DMS 273 treated with DMSO at 0.1 percent for 48 hours (cell line): ENCODE data around the gene IMPA2.
A peak's percentile ranks its signal among the peaks of the same experiment; 100 is the strongest.
"Not testable (repeated sequence)": the region's sequence is repeated elsewhere in the genome, so short reads cannot be mapped to it uniquely, and the experiment has no call there.

Source experiments
- DNase-seq: peaks from one replicate; lab custom pipeline; 2025; lab: John Stamatoyannopoulos, UW

The IMPA2 gene

DNA sequence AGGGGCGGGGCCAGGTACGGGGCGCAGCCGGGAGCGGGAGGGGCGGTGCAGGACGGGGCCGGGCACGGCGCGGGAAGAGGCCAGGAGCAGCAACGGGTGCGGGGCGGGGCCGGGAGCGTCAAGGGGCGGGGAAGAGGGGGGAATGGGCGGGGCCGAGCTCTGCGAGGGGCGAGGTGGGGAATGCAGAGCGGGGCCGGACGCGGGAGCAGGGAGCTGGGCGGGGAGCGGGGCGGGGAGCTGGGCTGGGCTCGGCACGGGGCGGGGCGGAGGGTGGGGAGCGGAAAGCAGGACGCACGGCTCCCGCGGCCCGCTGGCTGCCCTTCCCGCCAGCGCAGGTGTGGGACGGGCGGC, at the start of gene IMPA2:
Gene IMPA2 (plus strand): TSS at position 316 of the 351 bp plus-strand sequence. CDS start 163 bp downstream, outside the sequence.
- DNase-seq = no peak

DNA sequence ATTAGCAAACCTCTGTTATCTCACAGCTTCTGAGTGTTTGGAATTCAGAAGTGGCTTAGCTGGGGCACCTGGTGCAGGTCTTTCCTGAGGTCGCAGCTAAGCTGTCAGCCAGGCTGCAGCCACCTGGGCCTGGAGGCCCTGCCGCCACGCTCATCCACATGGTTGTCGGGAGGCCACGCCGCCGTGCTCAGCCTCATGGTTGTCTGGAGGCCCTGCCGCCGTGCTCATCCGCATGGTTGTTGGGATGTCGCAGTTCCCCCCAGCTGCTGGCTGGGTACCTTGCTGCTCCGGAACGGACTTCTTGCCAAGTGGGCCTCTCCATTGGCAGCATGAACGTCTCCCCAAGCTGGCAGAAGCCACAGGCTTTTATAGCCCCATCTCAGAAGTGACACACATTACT, 48.9 kb upstream of the IMPA2 start:
- no peak for DNase-seq

DNA sequence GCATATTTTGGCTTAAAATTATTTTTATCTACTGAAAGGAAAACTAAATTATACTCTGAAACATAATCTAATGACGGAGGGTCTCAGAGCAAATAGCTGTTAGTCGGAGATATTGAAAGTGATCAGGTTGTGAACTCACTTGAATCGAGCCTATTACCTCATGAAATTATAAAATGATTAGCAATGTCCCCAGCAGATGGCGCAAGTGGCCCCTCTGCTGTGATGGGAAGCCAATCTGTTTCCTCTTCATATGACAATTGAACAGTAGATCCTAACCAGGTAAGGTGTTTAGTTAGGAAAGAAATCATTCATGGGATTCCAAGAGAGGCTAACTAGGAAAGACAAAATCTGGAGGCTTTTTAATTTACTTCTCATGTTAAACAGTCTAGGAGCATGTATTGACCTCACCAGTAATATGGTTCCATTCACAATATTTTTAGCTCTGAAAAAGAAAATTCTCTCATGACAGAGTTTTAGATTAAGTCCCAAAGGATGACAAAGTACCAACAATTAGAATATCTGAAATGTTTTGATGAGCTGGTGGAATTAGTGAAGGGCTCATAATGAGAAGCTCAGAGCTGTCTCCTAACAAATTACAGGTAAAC, 43.3 kb upstream of the IMPA2 start:
- peak; percentile 42 for DNase-seq

DNA sequence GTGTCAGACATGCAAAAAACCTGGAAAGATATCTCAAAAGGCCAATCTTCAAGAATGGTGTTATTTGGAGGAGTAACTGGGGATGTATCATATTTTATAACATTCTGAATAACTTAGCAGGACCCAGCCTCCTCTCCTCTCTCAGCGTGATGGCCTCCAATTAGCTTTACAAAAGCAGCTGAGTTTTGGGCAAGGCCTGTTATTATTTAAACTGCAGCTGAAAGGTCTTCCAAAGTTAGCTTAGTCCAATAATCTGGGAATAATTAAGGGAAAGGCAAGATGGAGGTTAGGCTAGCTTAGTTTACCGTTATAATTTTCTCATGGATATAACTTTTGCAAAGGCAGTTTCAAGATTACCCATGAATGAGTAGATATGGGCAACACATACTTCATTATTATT, 40.4 kb upstream of the IMPA2 start:
- DNase-seq = no peak

DNA sequence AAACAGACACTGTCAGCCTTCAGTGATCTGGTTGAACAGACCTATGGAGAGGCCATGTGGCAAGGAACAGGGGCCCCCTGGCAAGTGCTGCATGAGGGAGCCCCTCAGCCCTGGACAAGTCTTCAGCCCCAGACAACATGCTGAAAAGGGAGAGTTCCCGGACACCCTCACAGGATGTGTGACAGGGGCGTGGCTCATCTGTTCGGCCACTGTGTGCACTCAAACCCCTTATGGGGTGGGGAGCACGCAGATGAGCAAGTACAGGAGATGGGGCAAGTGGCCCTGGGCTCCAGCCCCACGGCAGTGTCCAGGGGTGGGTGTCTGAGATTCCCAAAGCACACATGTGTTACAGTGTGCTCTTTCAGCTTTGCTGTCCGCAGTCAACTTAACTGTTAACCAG, 37.8 kb upstream of the IMPA2 start:
- no peak for DNase-seq

DNA sequence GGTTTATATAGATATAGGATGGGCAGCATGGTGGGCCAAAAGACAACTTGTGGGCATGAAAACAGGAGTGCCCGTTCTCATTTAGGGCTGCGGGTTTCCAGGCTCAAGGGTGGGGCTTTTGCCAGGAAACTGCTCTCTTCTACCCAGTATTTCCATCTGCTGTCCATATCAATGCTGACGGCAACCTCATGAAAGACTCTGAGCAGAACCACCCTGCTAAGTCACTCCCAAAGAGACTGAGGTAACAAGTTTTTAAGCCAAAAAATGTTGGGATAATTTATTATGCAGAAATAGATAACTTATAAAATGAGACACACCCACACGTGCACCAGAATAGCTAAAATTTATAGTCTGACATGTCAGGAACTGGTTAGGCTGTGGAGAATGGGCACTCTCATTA, 37.1 kb upstream of the IMPA2 start:
- no peak for DNase-seq

DNA sequence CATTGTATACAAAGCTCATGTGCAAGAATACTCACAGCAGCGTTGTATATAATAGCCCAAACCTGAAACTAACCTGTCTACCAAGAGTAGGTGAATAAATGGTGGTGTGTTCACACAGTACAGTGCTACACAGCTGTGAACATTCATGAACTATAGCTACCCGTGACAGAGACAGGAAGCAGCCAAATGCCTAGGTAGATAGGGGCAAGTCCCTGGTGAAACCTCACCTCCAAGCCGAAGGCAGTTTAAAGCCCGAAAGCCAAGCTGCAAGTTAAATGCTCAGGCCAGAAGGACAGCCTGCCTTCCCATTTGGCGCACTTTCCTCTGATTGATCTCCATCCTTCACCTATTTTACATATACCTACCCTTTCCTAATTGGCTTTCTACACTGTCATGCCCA, 36.5 kb upstream of the IMPA2 start:
- no peak for DNase-seq

DNA sequence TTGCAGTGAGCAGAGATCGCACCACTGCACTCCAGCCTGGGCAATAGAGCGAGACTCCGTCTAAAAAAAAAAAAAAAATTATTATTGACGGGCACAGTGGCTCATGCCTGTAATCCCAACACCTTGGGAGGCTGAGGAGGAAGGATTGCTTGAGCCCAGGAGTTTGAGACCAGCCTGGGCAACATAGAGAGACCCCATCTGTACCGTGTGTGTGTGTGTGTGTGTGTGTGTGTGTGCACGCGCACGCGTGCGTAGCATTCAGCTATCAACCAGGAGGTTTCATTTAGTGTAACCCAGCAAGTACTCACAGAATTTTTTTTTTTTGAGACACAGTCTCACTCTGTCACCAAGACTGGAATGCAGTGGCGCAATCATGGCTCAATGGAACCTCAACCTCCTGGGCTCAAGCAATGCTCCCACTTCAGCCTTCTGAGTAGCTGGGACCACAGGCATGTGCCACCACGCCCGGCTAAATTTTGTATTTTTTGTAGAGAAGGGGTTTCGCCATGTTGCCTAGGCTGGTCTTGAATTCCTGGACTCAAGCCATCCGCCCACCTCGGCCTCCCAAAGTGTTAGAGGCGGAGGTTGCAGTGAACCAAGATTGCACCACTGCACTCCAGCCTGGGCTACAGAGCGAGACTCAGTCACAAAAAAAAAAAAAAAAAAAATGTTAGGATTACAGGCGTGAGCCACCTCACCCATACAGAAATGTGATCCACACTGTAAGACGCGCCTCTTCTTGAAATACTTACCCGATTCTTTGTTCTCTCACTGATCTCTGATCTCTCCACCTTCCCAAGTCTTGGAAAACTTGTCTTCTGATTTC, 35.3 kb upstream of the IMPA2 start:
- not testable (repeated sequence) for DNase-seq

DNA sequence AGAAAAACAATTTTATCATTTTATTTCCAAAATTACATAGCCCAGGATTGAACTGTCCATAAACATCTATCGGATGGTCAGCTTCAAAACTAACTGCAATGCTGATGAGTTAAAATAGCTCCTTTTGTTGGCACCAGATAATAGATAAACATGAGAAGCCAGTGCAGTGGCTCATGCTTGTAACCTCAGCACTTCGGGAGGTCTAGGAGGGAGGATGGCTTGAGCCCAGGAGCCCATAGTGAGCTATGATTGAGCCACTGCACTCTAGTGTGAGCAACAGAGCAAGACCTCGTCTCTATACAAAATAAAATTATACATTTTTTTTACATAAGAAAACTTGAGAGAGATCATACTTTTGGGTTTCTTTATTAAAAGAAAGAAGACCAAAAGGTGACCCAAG, 34.6 kb upstream of the IMPA2 start:
- DNase-seq = no peak

DNA sequence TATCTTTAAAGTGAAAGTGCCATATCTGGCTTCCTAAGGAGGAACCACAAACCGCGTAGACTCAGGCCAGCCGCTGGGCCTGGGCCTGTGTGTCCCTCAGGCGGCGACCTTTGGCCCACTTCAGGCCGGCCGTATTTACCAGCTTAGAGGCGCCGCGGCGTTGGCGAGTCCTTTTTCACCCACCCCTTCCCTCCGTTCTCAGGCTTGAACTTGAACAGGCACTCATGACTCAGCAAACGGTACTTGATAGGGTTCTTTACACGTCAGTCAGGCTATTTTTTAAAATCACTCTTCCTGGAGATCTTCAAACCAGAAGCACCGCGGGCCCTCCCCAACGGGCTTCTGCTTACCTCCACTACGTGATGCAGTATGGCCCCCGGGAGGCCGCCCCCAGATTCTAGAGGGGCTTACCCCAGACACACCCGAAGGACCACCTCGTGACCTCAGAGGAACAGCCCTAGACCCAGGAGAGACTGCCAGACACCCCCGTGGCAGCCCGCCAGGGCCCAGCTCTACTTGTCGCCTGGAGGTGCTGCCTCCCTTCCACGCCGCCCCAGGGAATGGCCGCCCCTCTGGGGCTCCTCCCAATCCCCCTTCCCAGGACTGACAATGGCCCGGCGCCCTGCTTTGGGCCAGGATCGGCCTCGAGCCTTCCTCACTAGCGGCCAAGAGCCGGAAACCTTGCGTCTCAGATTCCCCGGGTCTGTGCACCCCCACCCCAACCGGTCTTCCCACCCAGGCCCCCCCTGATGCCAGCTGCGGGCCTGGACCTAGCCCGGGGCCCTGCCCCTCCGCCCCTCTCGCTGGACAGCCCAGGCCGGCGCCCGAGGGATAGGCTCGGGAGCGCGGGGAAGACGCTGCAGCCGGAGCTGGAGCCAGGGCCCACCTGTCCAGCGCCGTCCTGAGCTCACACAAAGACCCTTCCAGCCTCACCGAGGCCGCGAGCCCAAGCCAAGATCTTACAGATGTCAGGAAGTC, 33.8 kb upstream of the IMPA2 start:
- peak; percentile 47 for DNase-seq

DNA sequence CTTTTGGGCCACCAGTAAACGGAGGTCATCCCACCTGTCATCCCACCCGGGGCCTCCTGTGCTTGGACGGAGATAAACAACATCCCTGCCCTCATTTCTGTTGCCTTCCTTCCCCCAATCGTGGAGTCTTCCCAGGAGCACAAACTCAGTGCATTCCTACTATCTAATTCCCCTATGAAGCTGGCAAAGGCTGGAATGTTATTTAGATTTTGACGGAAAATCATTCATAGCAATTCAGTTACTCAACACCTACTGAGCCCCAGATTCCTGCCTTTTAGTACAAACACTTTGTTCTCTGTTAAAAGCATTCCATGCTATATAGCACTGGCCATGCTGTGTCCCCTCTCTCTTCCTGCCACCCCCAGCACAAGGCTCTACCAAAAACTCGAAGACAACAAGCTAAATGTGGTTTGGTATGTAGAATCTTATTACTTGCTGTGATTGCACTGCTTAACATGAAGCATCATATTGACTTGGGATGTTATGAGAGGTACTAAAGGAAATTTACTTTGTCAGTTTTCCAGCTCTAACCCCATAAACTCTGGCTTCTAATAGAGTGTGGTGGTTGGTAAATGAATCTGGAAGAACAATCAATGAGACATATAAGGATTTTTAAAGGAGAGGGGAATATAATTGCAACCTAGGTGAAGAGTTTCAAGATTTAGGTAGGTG, 32.3 kb upstream of the IMPA2 start:
- no peak for DNase-seq

DNA sequence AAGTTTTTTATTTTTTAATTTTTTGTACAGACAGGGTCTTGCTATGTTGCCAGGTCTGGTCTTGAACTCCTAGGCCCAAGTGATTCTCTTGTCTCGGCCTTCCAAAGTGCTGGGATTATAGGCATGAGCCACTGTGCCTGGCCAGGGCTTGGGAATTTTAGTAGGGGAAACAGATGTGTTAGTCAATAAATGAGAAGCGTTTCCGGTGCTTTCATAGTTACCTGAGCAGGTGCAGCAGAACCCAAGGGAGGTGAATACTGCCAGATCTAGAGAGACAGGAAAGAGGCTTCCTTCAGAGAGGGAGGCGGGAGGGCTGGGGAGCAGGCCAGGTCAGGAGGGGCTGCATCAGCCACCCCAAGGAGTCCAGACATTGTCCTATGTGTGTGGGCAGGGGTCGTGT, 30.5 kb upstream of the IMPA2 start:
- no peak for DNase-seq

DNA sequence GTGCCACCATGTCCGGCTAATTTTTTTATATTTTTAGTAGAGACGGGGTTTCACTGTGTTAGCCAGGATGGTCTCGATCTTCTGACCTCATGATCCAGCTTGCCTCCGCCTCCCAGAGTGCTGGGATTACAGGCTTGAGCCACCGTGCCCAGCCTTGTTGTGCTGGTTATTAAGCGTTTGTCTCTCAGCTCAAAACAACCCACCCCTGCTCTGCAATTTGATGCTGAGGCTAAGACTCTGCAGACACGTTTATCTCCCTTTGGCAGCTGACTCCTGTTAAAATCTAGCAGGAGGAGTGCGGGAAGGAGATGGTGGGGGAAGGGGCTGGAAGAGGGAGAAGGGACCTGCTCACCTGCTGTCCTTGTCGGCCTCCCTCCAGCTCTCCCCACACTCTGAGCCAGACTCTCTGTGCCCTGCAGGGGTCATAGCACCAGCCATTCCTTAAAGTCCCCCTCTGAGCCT, 29.9 kb upstream of the IMPA2 start:
- DNase-seq = peak; percentile 18

DNA sequence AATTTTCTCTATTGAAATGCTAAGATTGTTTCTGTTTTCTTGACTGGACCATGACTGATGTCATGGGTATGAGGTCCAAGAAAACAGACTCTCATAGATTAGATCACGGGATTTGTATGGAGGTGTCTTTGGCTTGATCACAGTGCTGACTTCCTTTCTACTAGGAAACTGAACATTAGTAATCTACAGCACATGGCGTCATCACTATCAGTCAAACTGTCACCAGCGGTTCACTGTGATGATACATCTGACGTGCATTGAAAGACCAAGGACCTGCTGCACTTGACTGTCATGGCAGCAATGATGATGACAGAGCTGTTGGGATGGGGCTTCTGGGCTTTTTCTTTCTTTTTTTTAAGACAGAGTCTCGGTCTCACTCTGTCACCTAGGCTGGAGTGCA, 28.2 kb upstream of the IMPA2 start:
- no peak for DNase-seq

DNA sequence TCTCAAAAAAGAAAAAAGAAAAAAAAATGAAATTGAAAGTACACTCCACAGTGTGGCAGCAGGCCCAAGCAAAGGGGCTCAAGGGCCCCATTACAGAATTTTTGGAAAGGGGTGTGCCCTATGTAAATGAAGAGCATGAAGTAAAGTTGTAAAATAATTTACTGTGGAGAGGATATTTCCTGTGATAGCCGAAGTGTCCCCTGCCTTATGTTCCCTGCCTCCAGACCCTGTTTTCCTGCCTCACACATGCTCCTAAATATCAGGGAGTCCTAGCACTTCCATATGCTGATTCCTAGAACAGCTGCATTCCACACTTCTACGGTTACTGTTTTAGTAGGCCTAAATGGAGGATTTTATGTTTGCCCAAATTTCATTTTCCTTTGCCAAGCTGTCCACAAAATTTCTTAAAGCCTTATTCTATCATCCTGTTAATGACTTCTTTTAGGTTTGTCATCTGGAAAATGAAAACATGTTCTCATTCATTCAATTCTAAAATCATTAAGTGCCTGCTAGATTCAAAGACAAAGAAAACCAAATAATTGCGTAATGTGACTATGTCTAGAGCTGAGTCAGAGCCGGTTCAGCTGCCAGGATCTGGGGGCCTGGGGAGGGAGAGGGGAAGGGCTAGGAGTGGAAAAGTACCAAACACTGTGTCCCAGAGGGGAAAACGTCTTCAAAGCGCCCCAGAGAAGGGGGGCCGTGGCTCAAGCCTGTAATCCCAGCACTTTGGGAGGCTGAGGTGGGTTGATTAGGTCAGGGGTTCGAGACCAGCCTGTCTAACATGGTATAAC, 25.9 kb upstream of the IMPA2 start:
- peak; percentile 66 for DNase-seq

DNA sequence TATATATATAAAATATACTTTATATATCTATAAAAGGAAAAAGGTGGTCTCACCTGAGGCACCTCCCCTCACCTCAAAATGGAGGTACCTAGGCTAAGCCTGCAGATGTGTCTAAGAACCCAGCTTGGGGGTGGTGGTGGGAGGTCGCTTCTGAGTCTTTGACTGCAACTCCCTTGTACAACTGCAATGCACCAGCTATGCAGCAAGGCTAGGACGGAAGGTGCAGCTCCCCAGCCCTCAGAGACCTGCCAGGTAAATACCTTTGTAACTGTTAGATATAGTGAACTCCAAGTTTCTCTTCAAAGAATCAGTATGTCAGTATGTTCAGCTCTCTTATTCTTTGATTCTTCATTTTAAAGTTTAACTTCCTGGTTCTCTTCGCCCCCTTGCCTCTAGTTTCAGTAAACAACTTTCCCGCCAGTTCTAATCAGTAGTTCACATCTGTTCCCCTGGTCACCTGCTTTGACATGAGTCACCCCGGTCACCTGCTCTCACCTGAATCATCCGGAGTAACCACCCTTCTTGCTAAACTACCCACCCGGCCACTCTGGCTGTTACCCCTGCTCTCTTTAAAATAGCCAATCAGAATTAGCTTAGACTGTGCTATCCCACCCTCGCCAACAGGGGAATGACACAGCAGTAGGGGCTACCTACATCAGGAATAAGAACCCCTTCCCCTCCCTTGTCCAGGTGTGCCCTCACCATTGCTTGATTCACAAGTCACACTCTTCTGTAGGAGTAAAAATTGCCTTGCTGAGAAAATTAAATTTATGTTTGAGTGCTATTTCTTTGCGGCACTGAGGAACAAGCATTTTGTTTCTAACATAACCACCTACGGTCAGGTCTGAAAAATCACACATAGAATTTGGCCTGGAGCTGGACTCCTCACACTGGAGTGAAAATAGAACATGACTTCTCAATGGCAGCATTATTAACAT, 24.7 kb upstream of the IMPA2 start:
- DNase-seq = no peak

DNA sequence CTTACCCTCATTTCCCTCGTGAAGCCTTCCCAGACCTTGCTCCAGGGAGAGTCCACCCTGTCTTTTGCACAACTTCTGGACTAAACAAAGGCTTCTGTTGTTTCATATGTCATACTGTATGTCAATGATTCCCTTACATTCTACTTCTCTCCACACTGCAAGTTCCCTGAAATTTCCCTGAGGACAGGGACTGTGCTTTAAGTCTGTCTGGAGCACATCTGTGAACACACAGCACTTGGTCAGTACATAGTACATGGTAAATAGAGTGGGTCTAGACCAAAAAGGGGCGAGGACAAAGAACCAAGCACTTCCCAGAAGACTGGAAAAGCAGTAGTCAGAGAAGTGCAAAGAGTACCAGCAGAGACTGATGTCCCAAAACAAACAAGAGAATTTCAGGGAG, 23.7 kb upstream of the IMPA2 start:
- DNase-seq = no peak

DNA sequence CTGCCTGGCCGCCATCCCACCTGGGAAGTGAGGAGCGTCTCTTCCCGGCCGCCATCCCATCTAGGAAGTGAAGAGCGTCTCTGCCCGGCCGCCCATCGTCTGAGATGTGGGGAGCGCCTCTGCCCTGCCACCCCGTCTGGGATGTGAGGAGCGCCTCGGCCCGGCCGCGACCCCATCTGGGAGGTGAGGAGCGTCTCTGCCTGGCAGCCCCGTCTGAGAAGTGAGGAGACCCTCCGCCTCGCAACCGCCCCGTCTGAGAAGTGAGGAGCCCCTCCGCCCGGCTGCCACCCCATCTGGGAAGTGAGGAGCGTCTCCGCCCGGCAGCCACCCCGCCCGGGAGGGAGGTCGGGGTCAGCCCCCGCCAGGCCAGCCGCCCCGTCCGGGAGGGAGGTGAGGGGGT, 21.7 kb upstream of the IMPA2 start:
- DNase-seq = not testable (repeated sequence)

DNA sequence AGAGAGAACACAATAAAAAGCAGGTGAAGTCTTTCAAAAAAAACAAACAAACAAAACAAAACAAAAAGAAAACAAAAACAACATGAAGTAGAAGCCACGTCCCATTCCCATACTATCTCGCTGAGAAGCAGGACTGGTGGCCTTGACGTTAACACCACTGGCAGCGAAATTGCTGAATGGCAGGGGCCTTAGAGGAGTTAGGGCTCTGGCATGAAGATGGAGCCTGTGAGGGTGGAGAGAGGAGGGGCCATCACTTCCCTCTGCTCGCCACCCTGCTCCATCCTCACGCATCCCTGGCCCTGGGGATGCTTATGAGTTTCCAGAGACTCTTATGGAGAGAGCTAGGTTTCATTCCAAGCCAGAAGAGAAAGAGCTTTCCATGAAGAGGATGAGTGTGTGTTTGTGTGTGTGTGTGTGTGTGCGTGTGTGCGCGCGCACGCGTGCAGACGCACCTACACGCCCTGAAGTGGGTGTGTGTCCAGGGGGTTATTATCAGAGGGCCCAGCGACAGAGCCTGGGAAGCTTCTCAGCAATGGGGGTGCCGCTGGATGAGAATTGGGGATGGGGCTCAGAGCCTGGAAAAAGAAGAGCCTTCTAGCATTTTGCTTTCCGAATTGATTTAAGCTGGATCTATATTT, 20.4 kb upstream of the IMPA2 start:
- DNase-seq = no peak

DNA sequence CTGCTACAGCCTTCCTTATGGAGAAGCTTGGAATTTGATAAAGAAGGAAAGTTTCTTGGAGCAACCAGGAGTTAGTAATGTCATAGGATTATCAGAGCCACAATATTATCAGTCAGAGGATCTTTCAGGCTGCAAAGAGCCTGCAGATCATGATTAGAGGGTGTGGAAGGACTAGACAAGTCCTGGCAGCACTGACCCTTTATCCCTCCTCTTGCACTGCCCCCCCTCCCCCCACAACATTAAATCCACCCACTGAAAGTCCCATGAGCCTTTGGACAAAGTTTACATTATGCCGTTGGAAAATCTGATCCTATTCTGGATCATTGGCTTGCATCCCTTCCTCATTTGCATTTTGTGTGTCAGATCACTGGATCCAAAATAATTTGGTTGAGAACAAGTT, 18.7 kb upstream of the IMPA2 start:
- DNase-seq = no peak
